Astrocyte (in vitro differentiated cells and primary cell): ENCODE data around the gene TTLL8.

Experiments
- EZH2 ChIP-seq: IDR thresholded peaks from 2 replicates; pipeline ENCODE4 v1.6.1; 2012; ENCODE audit warnings: mild to moderate bottlenecking, low read length, inconsistent platforms; ENCODE audit not compliant: insufficient read depth
- TF ChIP-seq, protein P1 (sequence below): IDR thresholded peaks from 2 replicates; pipeline ENCODE4 v1.5.1; 2011; ENCODE audit warnings: low read depth, mild to moderate bottlenecking, inconsistent platforms, low read length, moderate library complexity; ENCODE audit not compliant: insufficient read depth

DNA sequence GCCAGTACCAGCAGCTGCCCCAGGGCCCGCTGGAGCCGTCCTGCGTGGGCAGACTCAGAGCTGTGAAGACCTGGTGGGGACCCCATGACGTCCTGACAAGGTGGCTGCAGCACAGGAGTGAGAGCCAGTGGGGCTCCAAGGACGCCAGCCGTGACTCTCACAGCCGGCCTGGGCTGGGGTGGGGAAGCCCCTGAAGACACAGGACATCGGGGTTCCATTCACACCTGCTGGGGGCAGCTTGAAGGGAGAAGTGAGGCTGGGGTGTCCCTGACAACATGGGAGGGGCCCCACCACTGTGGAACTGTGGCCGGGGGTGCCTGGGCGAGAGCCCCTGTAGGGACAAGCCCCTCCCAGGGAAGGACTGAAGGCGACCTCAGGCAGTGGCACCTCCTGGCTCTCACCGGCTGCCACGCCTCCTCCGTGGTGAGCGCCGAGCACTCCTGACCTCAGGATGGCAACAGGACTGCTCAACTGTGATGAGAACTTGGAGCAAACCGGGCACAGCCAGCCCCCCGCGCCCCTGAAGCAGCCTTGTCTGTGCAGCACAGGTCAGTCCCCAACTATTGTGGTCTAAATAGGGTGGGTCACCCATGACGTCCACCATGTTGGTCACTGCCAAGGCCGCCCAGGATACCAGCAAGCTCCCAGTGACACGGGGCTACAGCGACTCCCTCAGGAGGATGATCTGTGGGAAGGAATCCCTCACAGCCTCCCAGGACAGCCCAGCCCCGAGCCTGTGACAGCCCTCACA, 22.8 kb downstream of the TTLL8 start:
- TF ChIP-seq, protein P1, sequence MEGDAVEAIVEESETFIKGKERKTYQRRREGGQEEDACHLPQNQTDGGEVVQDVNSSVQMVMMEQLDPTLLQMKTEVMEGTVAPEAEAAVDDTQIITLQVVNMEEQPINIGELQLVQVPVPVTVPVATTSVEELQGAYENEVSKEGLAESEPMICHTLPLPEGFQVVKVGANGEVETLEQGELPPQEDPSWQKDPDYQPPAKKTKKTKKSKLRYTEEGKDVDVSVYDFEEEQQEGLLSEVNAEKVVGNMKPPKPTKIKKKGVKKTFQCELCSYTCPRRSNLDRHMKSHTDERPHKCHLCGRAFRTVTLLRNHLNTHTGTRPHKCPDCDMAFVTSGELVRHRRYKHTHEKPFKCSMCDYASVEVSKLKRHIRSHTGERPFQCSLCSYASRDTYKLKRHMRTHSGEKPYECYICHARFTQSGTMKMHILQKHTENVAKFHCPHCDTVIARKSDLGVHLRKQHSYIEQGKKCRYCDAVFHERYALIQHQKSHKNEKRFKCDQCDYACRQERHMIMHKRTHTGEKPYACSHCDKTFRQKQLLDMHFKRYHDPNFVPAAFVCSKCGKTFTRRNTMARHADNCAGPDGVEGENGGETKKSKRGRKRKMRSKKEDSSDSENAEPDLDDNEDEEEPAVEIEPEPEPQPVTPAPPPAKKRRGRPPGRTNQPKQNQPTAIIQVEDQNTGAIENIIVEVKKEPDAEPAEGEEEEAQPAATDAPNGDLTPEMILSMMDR = no peak
- TF ChIP-seq EZH2 = no peak
